Endothelial cell of umbilical vein (primary cell): ENCODE results near the gene SORCS2. TPM values are rescaled to one million over a fixed set of nuclear protein-coding genes. Genes with fewer than 3 reads are reported as not detected.

ENCODE experiments used
- BruUV-seq: library from RNA; stranded (reverse); fragments of 400-500 nt; replicated peaks from 2 replicates; lab custom pipeline; 2021; lab: Mats Ljungman, UMichigan
- CTCF ChIA-PET: fragments of 300-600, 350-600 bp; sonication (Branson Sonifier 250); formaldehyde crosslinking; loops from one replicate; lab custom pipeline; 2021; ENCODE audit warnings: antibody characterized with exemption, inconsistent platforms; lab: Charles Lee
- POLR2A ChIA-PET: fragments of 300-600, 350-600 bp; sonication (Branson Sonifier 250); formaldehyde crosslinking; loops from one replicate; lab custom pipeline; 2021; ENCODE audit warnings: antibody characterized with exemption, inconsistent platforms; lab: Charles Lee
- DNase-seq: peaks from one replicate; pipeline ENCODE4 v3.0.0-alpha.2; 2011; ENCODE audit warnings: low read depth, low spot score
- FAIRE-seq: peaks from 2 replicates; lab custom pipeline; 2011; peaks lifted over from hg19 to GRCh38; lab: Jason Lieb, UNC
- H2AFZ ChIP-seq: 2 replicates; pipeline ENCODE4 v1.6.0; 2012; ENCODE audit warnings: low read depth, low read length, control low read depth, inconsistent platforms
- H3K27ac ChIP-seq: 2 replicates; pipeline ENCODE4 v1.5.1; 2011; ENCODE audit warnings: low read depth, mild to moderate bottlenecking, control low read depth, low read length, moderate library complexity; ENCODE audit not compliant: insufficient read depth
- H3K27me3 ChIP-seq, 2 experiments: 2 replicates each; pipeline versions ENCODE4 v1.6.0 to v1.6.1; 2011; ENCODE audit warnings: low read length in 2 of 2, mixed read lengths in 1 of 2; ENCODE audit not compliant: control insufficient read depth in 2 of 2, insufficient read depth in 2 of 2
- H3K36me3 ChIP-seq, 2 experiments: 2 replicates in 1 of 2; 3 replicates in 1 of 2; pipeline ENCODE4 v1.5.1; 2011; ENCODE audit warnings: low read length in 2 of 2, mild to moderate bottlenecking in 1 of 2, moderate library complexity in 1 of 2; ENCODE audit not compliant: control insufficient read depth in 2 of 2, insufficient read depth in 2 of 2; ENCODE audit errors: extremely low read depth in 1 of 2
- H3K4me1 ChIP-seq: 3 replicates; pipeline ENCODE4 v1.5.1; 2011; ENCODE audit warnings: mild to moderate bottlenecking, low read length; ENCODE audit not compliant: control insufficient read depth, insufficient read depth; ENCODE audit errors: extremely low read depth
- H3K4me2 ChIP-seq: 2 replicates; pipeline ENCODE4 v1.6.1; 2011; ENCODE audit warnings: low read length, control low read depth, mixed read lengths; ENCODE audit not compliant: insufficient read depth
- H3K4me3 ChIP-seq, 3 experiments: fragments of 200-600 bp in 1 of 3; sonication (generic), shearing (Covaris generic) in 1 of 3; replicated peaks in 1 of 3; 2 replicates each; pipeline ENCODE4 v1.5.1; 2011 to 2016; ENCODE audit warnings: control low read depth in 3 of 3, low read length in 3 of 3, mild to moderate bottlenecking in 2 of 3, inconsistent platforms in 1 of 3, low read depth in 1 of 3, moderate library complexity in 1 of 3; ENCODE audit not compliant: insufficient read depth in 1 of 3
- H3K79me2 ChIP-seq: 2 replicates; pipeline ENCODE4 v1.6.0; 2012; ENCODE audit warnings: low read length, inconsistent platforms; ENCODE audit not compliant: control insufficient read depth, insufficient read depth
- H3K9ac ChIP-seq: replicated peaks from 2 replicates; pipeline ENCODE3; 2011; ENCODE audit warnings: low read length, control low read depth; ENCODE audit not compliant: insufficient read depth; ENCODE audit errors: extremely low read depth
- H3K9me1 ChIP-seq: replicated peaks from 3 replicates; pipeline ENCODE4 v1.6.0; 2011; ENCODE audit warnings: mild to moderate bottlenecking, low read length; ENCODE audit not compliant: control insufficient read depth, insufficient read depth; ENCODE audit errors: extremely low read depth
- H3K9me3 ChIP-seq: replicated peaks from 2 replicates; pipeline ENCODE4 v1.5.1; 2012; ENCODE audit warnings: low read length, inconsistent platforms; ENCODE audit not compliant: control insufficient read depth, insufficient read depth
- H4K20me1 ChIP-seq: replicated peaks from 2 replicates; pipeline ENCODE3; 2011; ENCODE audit warnings: mild to moderate bottlenecking, low read length; ENCODE audit not compliant: control insufficient read depth, insufficient read depth; ENCODE audit errors: extremely low read depth
- CTCF ChIP-seq, 2 donors: IDR thresholded peaks; 1 replicate in 1 of 2; 2 replicates in 1 of 2; pipeline ENCODE4 v1.5.1; 2011; ENCODE audit warnings: low read length in 2 of 2, mild to moderate bottlenecking in 2 of 2, moderate library complexity in 2 of 2, control low read depth in 1 of 2, inconsistent platforms in 1 of 2, low read depth in 1 of 2; ENCODE audit not compliant: insufficient read depth in 1 of 2; ENCODE audit errors: extremely low read depth in 1 of 2
- EZH2 ChIP-seq: IDR thresholded peaks from 2 replicates; pipeline ENCODE4 v1.6.1; 2012; ENCODE audit warnings: borderline replicate concordance, low read depth, mild to moderate bottlenecking, moderate library complexity, low read length, inconsistent platforms; ENCODE audit not compliant: severe bottlenecking
- FOS ChIP-seq: IDR thresholded peaks from 2 replicates; pipeline ENCODE4 v1.6.1; 2011; ENCODE audit warnings: mild to moderate bottlenecking, low read length, moderate library complexity, borderline replicate concordance; ENCODE audit not compliant: insufficient read depth
- GATA2 ChIP-seq: IDR thresholded peaks from 2 replicates; pipeline ENCODE4 v1.7.0; 2011; ENCODE audit warnings: low read depth, mild to moderate bottlenecking, moderate library complexity, mixed read lengths, low read length; ENCODE audit not compliant: insufficient read length, insufficient read depth
- JUN ChIP-seq: IDR thresholded peaks from 2 replicates; pipeline ENCODE4 v1.6.1; 2011; ENCODE audit warnings: borderline replicate concordance, low read depth; ENCODE audit not compliant: insufficient read length, insufficient read depth
- MAX ChIP-seq: IDR thresholded peaks from 2 replicates; pipeline ENCODE4 v1.6.1; 2011; ENCODE audit not compliant: insufficient read depth, insufficient read length
- MYC ChIP-seq: IDR thresholded peaks from one replicate; pipeline ENCODE4 v1.6.1; 2011; ENCODE audit warnings: mild to moderate bottlenecking, low read depth, low read length
- POLR2A ChIP-seq: IDR thresholded peaks from 2 replicates; pipeline ENCODE4 v1.6.1; 2012; ENCODE audit warnings: low read depth, mild to moderate bottlenecking, control low read depth, low read length
- POLR2AphosphoS5 ChIP-seq: IDR thresholded peaks from 2 replicates; pipeline ENCODE4 v1.6.1; 2012; ENCODE audit warnings: low read depth, mild to moderate bottlenecking, control low read depth, low read length, moderate library complexity; ENCODE audit not compliant: insufficient read depth
- dilution Hi-C: fragments of 300-500 bp; cut with MboI; formaldehyde crosslinking; loops from one replicate; pipeline ENCODE4 v1.15.0; 2019; ENCODE audit warnings: low sequenced_read_pairs; ENCODE audit not compliant: extremely low pct_ligation_motif_present
- intact Hi-C: fragments of 100-400 bp; cut with micrococcal nuclease; formaldehyde crosslinking; loops from one replicate; pipeline ENCODE4 v1.10.0; 2022
- polyA plus RNA-seq, 4 experiments: library from polyadenylated mRNA; depleted of rRNA in 3 of 4; stranded (reverse) in 3 of 4; unstranded in 1 of 4; fragments of >200 nt; gene quantifications; 2 replicates each; pipeline versions ENCODE4 v1.2.1 to v1.2.3, GENCODE V29; 2011 to 2012; ENCODE audit warnings: missing spikeins in 1 of 4
- total RNA-seq: library from RNA; stranded (reverse); gene quantifications from 2 replicates; pipeline ENCODE4 v1.2.3, GENCODE V29; 2021

Gene SORCS2
- total and polyA plus RNA-seq, 2 donors (not counting 3 experiments of a cell fraction or from before 2014, with no cell fraction given) = not detected

- H2AFZ ChIP-seq = no peak overlapping the region
- H3K4me2 ChIP-seq = no peak overlapping the region
- no peaks in the 10 kb centered on the region for H3K4me1 ChIP-seq
- ChIA-PET CTCF (interaction anchor here (0.5 kb wide), 1 partner anchor 17 kb away, joined by 6 read pairs; no protein-coding TSS in a partner anchor), POLR2A (no interaction called here)
- intact Hi-C loops = no loop called here
- no peaks in the 10 kb centered on the region for H3K9me1 ChIP-seq
- FAIRE-seq (no peak), DNase-seq (no peak)
- no peaks in the 10 kb centered on the region for H3K9me3 ChIP-seq
- H3K79me2 ChIP-seq = no peaks in the 10 kb centered on the region
- no peak overlapping the region for H3K4me3 ChIP-seq
- H3K36me3 ChIP-seq = no peaks in the 10 kb centered on the region
- H3K9ac ChIP-seq = no peak overlapping the region
- dilution Hi-C loops = no loop called here
- TF ChIP-seq GATA2 (no peak), JUN (no peak), MAX (no peak), POLR2AphosphoS5 (no peak), MYC (no peak), POLR2A (no peak), CTCF (IDR thresholded peaks at IDR 0.05; ENCODE audit: extremely low read depth in 1 of 2, insufficient read depth in 1 of 2, low read depth in 1 of 2, low read length in 2 of 2) (no peak), FOS (no peak), EZH2 (no peak)
- no peak overlapping the region for H3K27ac ChIP-seq
- H4K20me1 ChIP-seq = no peaks in the 10 kb centered on the region
- peaks cover 0 to 5% of the 10 kb centered on the region in 2 experiments for H3K27me3 ChIP-seq
- no TSS peak for BruUV-seq
Observed at GRCh38 chr4:7282786-7283440, 90.6 kb downstream of the SORCS2 start.
